H9 (cell line): ENCODE results near the gene ADIG. TPM values are rescaled to one million over a fixed set of nuclear protein-coding genes. Genes with fewer than 3 reads are reported as not detected.

Experiments used
- DNase-seq: peaks from one replicate; pipeline ENCODE4 v3.0.0-alpha.2; 2017
- H2AFZ ChIP-seq: one replicate; pipeline ENCODE4 v1.6.1; 2013; ENCODE audit warnings: mild to moderate bottlenecking, low read length, control low read depth, moderate library complexity
- H2AK5ac ChIP-seq: 2 replicates; pipeline ENCODE4 v1.6.1; 2013; ENCODE audit warnings: low read length, control low read depth, mixed read lengths; ENCODE audit not compliant: insufficient read length
- H2BK120ac ChIP-seq: one replicate; pipeline ENCODE4 v1.6.1; 2013; ENCODE audit warnings: low read depth, mild to moderate bottlenecking, low read length, control low read depth, inconsistent platforms; ENCODE audit not compliant: poor library complexity, severe bottlenecking
- H2BK12ac ChIP-seq: 2 replicates; pipeline ENCODE4 v1.6.1; 2013; ENCODE audit warnings: low read length, control low read depth, mixed read lengths, low read depth; ENCODE audit not compliant: insufficient read length
- H2BK15ac ChIP-seq: 2 replicates; pipeline ENCODE4 v1.6.1; 2013; ENCODE audit warnings: low read depth, low read length, control low read depth
- H2BK20ac ChIP-seq: one replicate; pipeline ENCODE4 v1.6.1; 2013; ENCODE audit warnings: low read depth, mild to moderate bottlenecking, low read length, control low read depth, inconsistent platforms; ENCODE audit not compliant: poor library complexity, severe bottlenecking
- H2BK5ac ChIP-seq: 2 replicates; pipeline ENCODE4 v1.6.1; 2013; ENCODE audit warnings: low read length, control low read depth, mixed read lengths; ENCODE audit not compliant: insufficient read length
- H3K14ac ChIP-seq: 2 replicates; pipeline ENCODE4 v1.6.1; 2013; ENCODE audit warnings: low read length, control low read depth; ENCODE audit not compliant: insufficient read depth
- H3K18ac ChIP-seq: 2 replicates; pipeline ENCODE4 v1.6.1; 2013; ENCODE audit warnings: low read depth, mild to moderate bottlenecking, mixed read lengths, low read length, control low read depth; ENCODE audit not compliant: insufficient read length
- H3K23ac ChIP-seq: 2 replicates; pipeline ENCODE4 v1.6.1; 2013; ENCODE audit warnings: low read length, control low read depth, mixed read lengths, low read depth; ENCODE audit not compliant: insufficient read length
- H3K23me2 ChIP-seq: 2 replicates; pipeline ENCODE4 v1.6.1; 2013; ENCODE audit warnings: low read depth, mild to moderate bottlenecking, mixed read lengths, low read length, control low read depth; ENCODE audit not compliant: insufficient read length, poor library complexity, severe bottlenecking
- H3K27ac ChIP-seq: 2 replicates; pipeline ENCODE4 v1.5.1; 2013; ENCODE audit warnings: low read length, control low read depth, mixed read lengths, low read depth; ENCODE audit not compliant: insufficient read length
- H3K27me3 ChIP-seq: 2 replicates; pipeline ENCODE4 v1.6.1; 2013; ENCODE audit warnings: low read length, control low read depth, inconsistent platforms; ENCODE audit not compliant: insufficient read depth
- H3K4ac ChIP-seq: 2 replicates; pipeline ENCODE4 v1.6.1; 2013; ENCODE audit warnings: low read depth, mild to moderate bottlenecking, control low read depth, inconsistent platforms, low read length, moderate library complexity
- H3K4me1 ChIP-seq: 2 replicates; pipeline ENCODE4 v1.6.1; 2013; ENCODE audit warnings: low read length, control low read depth, inconsistent platforms; ENCODE audit not compliant: insufficient read depth
- H3K4me2 ChIP-seq: 2 replicates; pipeline ENCODE4 v1.6.1; 2013; ENCODE audit warnings: low read length, control low read depth, mixed read lengths; ENCODE audit not compliant: insufficient read length, insufficient read depth
- H3K56ac ChIP-seq: 2 replicates; pipeline ENCODE4 v1.6.1; 2013; ENCODE audit warnings: low read depth, mild to moderate bottlenecking, mixed read lengths, low read length, control low read depth; ENCODE audit not compliant: insufficient read length
- H3K79me1 ChIP-seq: 2 replicates; pipeline ENCODE4 v1.6.1; 2013; ENCODE audit warnings: low read depth, mild to moderate bottlenecking, moderate library complexity, low read length, control low read depth, inconsistent platforms; ENCODE audit not compliant: insufficient read depth, poor library complexity, severe bottlenecking
- H3K79me2 ChIP-seq: 2 replicates; pipeline ENCODE4 v1.6.1; 2013; ENCODE audit warnings: low read length, control low read depth, inconsistent platforms; ENCODE audit not compliant: insufficient read depth
- H3K9ac ChIP-seq: 2 replicates; pipeline ENCODE4 v1.6.1; 2013; ENCODE audit warnings: low read length, control low read depth, mixed read lengths; ENCODE audit not compliant: insufficient read length; ENCODE audit errors: extremely low read depth
- H3K9me3 ChIP-seq: one replicate; pipeline ENCODE4 v1.6.1; 2013; ENCODE audit warnings: low read depth, low read length, inconsistent platforms; ENCODE audit not compliant: control insufficient read depth
- H3T11ph ChIP-seq: one replicate; pipeline ENCODE4 v1.6.1; 2013; ENCODE audit warnings: mild to moderate bottlenecking, low read length, control low read depth, inconsistent platforms
- H4K20me1 ChIP-seq: one replicate; pipeline ENCODE4 v1.6.1; 2013; ENCODE audit not compliant: control insufficient read depth, insufficient read length, insufficient read depth
- H4K5ac ChIP-seq: 2 replicates; pipeline ENCODE4 v1.6.1; 2013; ENCODE audit warnings: low read depth, mild to moderate bottlenecking, mixed read lengths, low read length, control low read depth; ENCODE audit not compliant: insufficient read length
- H4K8ac ChIP-seq: replicated peaks from 2 replicates; pipeline ENCODE4 v1.6.1; 2013; ENCODE audit warnings: low read length, control low read depth, mixed read lengths, low read depth; ENCODE audit not compliant: insufficient read length
- H4K91ac ChIP-seq: 2 replicates; pipeline ENCODE4 v1.6.1; 2013; ENCODE audit warnings: low read depth, mild to moderate bottlenecking, moderate library complexity, mixed read lengths, low read length, control low read depth; ENCODE audit not compliant: insufficient read length
- H3K27ac Mint-ChIP-seq, 3 experiments: 2 replicates in 2 of 3; 3 replicates in 1 of 3; pipeline ENCODE4 v1.8.0; 2020 to 2021; ENCODE audit warnings: mixed read lengths in 3 of 3, mild to moderate bottlenecking in 1 of 3, moderate library complexity in 1 of 3
- H3K27me3 Mint-ChIP-seq: 2 replicates; pipeline ENCODE4 v1.8.0; 2021; ENCODE audit warnings: low read depth, mild to moderate bottlenecking, moderate library complexity, mixed read lengths
- H3K36me3 Mint-ChIP-seq, 3 experiments: 2 replicates in 2 of 3; 3 replicates in 1 of 3; pipeline ENCODE4 v1.8.0; 2020 to 2021; ENCODE audit warnings: low read depth in 3 of 3, mixed read lengths in 3 of 3; ENCODE audit not compliant: insufficient read depth in 1 of 3
- H3K4me1 Mint-ChIP-seq, 2 experiments: 2 replicates each; pipeline ENCODE4 v1.8.0; 2020; ENCODE audit warnings: mixed read lengths in 2 of 2
- H3K4me3 Mint-ChIP-seq, 2 experiments: 2 replicates in 1 of 2; 3 replicates in 1 of 2; pipeline ENCODE4 v1.8.0; 2020 to 2021; ENCODE audit warnings: mild to moderate bottlenecking in 2 of 2, mixed read lengths in 2 of 2, moderate library complexity in 1 of 2
- H3K9me3 Mint-ChIP-seq, 2 experiments: 2 replicates in 1 of 2; 3 replicates in 1 of 2; pipeline ENCODE4 v1.8.0; 2020; ENCODE audit warnings: mild to moderate bottlenecking in 2 of 2, mixed read lengths in 2 of 2, moderate library complexity in 1 of 2
- WGBS: extraction: QIAGEN DNeasy Blood & Tissue Kit; methylation state at CpG from one replicate; pipeline ENCODE4 v1.1.7; 2013; ENCODE audit warnings: missing lambda C conversion rate, low lambda C conversion rate, mixed read lengths; ENCODE audit not compliant: insufficient read length; ENCODE audit errors: extremely low coverage; 5-methylcytosine and 5-hydroxymethylcytosine counted together
- total RNA-seq: library from RNA; stranded (reverse); gene quantifications from 2 replicates; pipeline ENCODE4 v1.2.1, GENCODE V29; 2021
- TF ChIP-seq, protein P1 (sequence below): fragments of 200-600 bp; sonication (generic); conservative IDR thresholded peaks from 3 replicates; pipeline ENCODE4 v1.8.0; 2021; ENCODE audit warnings: antibody characterized with exemption, mild to moderate bottlenecking

The ADIG gene
- total RNA-seq, 1 experiment from 2014 or later, result not detected

DNA sequence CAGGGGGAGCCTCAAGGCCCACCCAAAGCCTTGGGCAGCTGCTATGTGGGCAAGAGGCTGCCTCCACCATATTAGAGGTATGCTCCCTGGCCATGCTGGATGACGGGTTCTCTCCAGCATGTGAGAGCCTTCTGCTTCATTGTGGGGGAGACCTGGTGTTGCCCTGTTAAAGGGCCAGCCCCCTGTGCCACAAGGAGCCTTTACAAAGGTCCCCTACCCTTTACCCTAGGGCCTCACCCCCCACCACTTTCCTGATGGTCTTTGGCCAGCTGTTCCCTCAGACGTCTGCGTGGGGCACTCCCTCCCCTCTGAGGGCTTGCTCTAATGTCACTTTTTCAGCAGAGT, 5.2 kb downstream of the ADIG start:
- no peak overlapping the region for H2BK15ac ChIP-seq
- H3K4me1 ChIP-seq, result no peaks in the 10 kb centered on the region
- no peak overlapping the region for H3K56ac ChIP-seq
- no peak overlapping the region for H3K23ac ChIP-seq
- H3K79me1 ChIP-seq, result no peaks in the 10 kb centered on the region
- H3K79me2 ChIP-seq, result no peaks in the 10 kb centered on the region
- no CpG with 5 or more reads among the region's 3 CpGs for WGBS
- no peak overlapping the region for H2AK5ac ChIP-seq
- no peak overlapping the region for H2BK5ac ChIP-seq
- no peak overlapping the region for H2BK120ac ChIP-seq
- H2BK12ac ChIP-seq, result no peak overlapping the region
- H4K91ac ChIP-seq, result no peak overlapping the region
- H3K27me3 Mint-ChIP-seq, result peaks cover 1% of the 10 kb centered on the region; the same call in 1 of the 2 replicates
- H3K23me2 ChIP-seq, result no peaks in the 10 kb centered on the region
- no peak overlapping the region for H2AFZ ChIP-seq
- H3K18ac ChIP-seq, result no peak overlapping the region
- H3K4ac ChIP-seq, result no peak overlapping the region
- no peak overlapping the region for H3K4me2 ChIP-seq
- H4K20me1 ChIP-seq, result no peaks in the 10 kb centered on the region
- H3K27ac ChIP-seq, result no peak overlapping the region
- H3K36me3 Mint-ChIP-seq, result no peaks in the 10 kb centered on the region
- H3K4me3 Mint-ChIP-seq, result no peak overlapping the region
- H3K9me3 Mint-ChIP-seq, result no peaks in the 10 kb centered on the region
- TF ChIP-seq, protein P1, sequence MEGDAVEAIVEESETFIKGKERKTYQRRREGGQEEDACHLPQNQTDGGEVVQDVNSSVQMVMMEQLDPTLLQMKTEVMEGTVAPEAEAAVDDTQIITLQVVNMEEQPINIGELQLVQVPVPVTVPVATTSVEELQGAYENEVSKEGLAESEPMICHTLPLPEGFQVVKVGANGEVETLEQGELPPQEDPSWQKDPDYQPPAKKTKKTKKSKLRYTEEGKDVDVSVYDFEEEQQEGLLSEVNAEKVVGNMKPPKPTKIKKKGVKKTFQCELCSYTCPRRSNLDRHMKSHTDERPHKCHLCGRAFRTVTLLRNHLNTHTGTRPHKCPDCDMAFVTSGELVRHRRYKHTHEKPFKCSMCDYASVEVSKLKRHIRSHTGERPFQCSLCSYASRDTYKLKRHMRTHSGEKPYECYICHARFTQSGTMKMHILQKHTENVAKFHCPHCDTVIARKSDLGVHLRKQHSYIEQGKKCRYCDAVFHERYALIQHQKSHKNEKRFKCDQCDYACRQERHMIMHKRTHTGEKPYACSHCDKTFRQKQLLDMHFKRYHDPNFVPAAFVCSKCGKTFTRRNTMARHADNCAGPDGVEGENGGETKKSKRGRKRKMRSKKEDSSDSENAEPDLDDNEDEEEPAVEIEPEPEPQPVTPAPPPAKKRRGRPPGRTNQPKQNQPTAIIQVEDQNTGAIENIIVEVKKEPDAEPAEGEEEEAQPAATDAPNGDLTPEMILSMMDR, result no peak
- H3K14ac ChIP-seq, result no peak overlapping the region; the same call in 1 of the 2 replicates
- H3T11ph ChIP-seq, result no peak overlapping the region
- DNase-seq, result no peak
- H2BK20ac ChIP-seq, result no peak overlapping the region
- no peak overlapping the region for H4K8ac ChIP-seq
- no peaks in the 10 kb centered on the region for H3K27me3 ChIP-seq
- no peak overlapping the region for H4K5ac ChIP-seq
- H3K4me1 Mint-ChIP-seq, result peaks cover 4 to 8% of the 10 kb centered on the region in 2 experiments
- H3K27ac Mint-ChIP-seq, result no peak overlapping the region
- H3K9me3 ChIP-seq, result no peaks in the 10 kb centered on the region
- H3K9ac ChIP-seq, result no peak overlapping the region
